ENCODE measurements around the gene RRP8. TPM values are rescaled to one million over a fixed set of nuclear protein-coding genes. Genes with fewer than 3 reads are reported as not detected.

The RRP8 gene
- total and polyA plus RNA-seq, 2 experiments from 2014 or later = 15.3 to 26.1 TPM

DNA sequence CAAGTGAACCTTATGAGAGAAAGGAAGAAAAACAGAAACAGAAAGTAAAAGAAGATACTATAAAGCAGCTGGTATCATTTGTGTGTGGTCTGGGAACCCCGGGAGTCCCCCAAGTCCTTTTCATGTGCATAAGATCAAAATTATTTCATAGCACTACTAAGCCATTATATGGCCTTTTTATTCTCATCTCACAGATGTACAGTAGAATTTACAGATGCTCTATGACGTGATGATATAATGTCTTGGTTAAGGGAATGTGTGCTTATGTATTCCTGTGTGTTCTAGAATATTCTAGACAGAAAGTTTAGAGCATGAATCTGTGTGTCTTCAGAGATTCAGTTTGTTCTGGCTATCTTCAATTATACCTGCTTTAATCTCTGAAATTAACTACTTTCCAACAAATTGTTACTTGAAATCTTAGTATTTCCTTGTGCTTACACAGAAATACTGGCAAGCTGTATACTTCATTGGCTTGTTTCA lies 24.4 kb upstream of the RRP8 start:
- Histone ChIP-seq H3K27me3 (peaks cover 8% of the 10 kb centered on the region), H4K20me1 (ENCODE audit: insufficient read depth, poor library complexity, severe bottlenecking) (no peaks in the 10 kb centered on the region), H3K79me2 (no peaks in the 10 kb centered on the region), H3K4me3 (no peak overlapping the region), H3K4me1 (ENCODE audit: insufficient read depth) (no peaks in the 10 kb centered on the region), H3K9me3 (ENCODE audit: low read depth) (no peaks in the 10 kb centered on the region), H3K36me3 (replicated peaks; ENCODE audit: insufficient read depth, low read depth) (no peaks in the 10 kb centered on the region), H3K27ac (no peak overlapping the region), H3K9me2 (replicated peaks; ENCODE audit: insufficient read depth) (no peaks in the 10 kb centered on the region), H3K4me2 (no peak overlapping the region), H2AFZ (no peak overlapping the region)
- 82% methylated on average over 2 of the region's 2 CpGs for WGBS (ENCODE audit: low lambda C conversion rate, missing lambda C conversion rate)
- TF ChIP-seq CTCF (IDR thresholded peaks at IDR 0.05; ENCODE audit: poor library complexity) = no peak
- TF ChIP-seq EZH2phosphoT487 (IDR thresholded peaks at IDR 0.05; ENCODE audit: low read depth, severe bottlenecking, unreplicated experiment) = no peak
- TF ChIP-seq EZH2 (IDR thresholded peaks at IDR 0.05; ENCODE audit: borderline replicate concordance) = no peak
- no peak for DNase-seq (ENCODE audit: low spot score)

- no peak for TF ChIP-seq EZH2 (IDR thresholded peaks at IDR 0.05; ENCODE audit: borderline replicate concordance)
- no peak for TF ChIP-seq CTCF (IDR thresholded peaks at IDR 0.05; ENCODE audit: poor library complexity)
- TF ChIP-seq EZH2phosphoT487 (IDR thresholded peaks at IDR 0.05; ENCODE audit: low read depth, severe bottlenecking, unreplicated experiment) = no peak
- Histone ChIP-seq H3K4me2 (no peak overlapping the region), H3K36me3 (replicated peaks; ENCODE audit: insufficient read depth, low read depth) (no peaks in the 10 kb centered on the region), H4K20me1 (ENCODE audit: insufficient read depth, poor library complexity, severe bottlenecking) (no peaks in the 10 kb centered on the region), H2AFZ (no peak overlapping the region), H3K9me3 (ENCODE audit: low read depth) (no peaks in the 10 kb centered on the region), H3K79me2 (no peaks in the 10 kb centered on the region), H3K9me2 (replicated peaks; ENCODE audit: insufficient read depth) (no peaks in the 10 kb centered on the region), H3K4me3 (no peak overlapping the region), H3K27me3 (peaks cover 8% of the 10 kb centered on the region), H3K4me1 (ENCODE audit: insufficient read depth) (no peaks in the 10 kb centered on the region), H3K27ac (no peak overlapping the region)
- DNase-seq (ENCODE audit: low spot score) = no peak
- WGBS (ENCODE audit: low lambda C conversion rate, missing lambda C conversion rate) = 97% methylated on average over 19 of the region's 19 CpGs
Observed at GRCh38 chr11:6626971-6627761, 23.8 kb upstream of the RRP8 start.

- peaks cover 7% of the 10 kb centered on the region for H3K27me3 ChIP-seq
- H2AFZ ChIP-seq = no peak overlapping the region
- DNase-seq (ENCODE audit: low spot score) = no peak
- H3K79me2 ChIP-seq = no peaks in the 10 kb centered on the region
- H3K9me3 ChIP-seq (ENCODE audit: low read depth) = no peaks in the 10 kb centered on the region
- no peak overlapping the region for H3K4me2 ChIP-seq
- no peaks in the 10 kb centered on the region for H3K9me2 ChIP-seq (replicated peaks; ENCODE audit: insufficient read depth)
- TF ChIP-seq EZH2 (IDR thresholded peaks at IDR 0.05; ENCODE audit: borderline replicate concordance) (no peak), EZH2phosphoT487 (IDR thresholded peaks at IDR 0.05; ENCODE audit: low read depth, severe bottlenecking, unreplicated experiment) (no peak), CTCF (IDR thresholded peaks at IDR 0.05; ENCODE audit: poor library complexity) (no peak)
- H3K36me3 ChIP-seq (replicated peaks; ENCODE audit: insufficient read depth, low read depth) = no peaks in the 10 kb centered on the region
- no peaks in the 10 kb centered on the region for H4K20me1 ChIP-seq (ENCODE audit: insufficient read depth, poor library complexity, severe bottlenecking)
- H3K4me3 ChIP-seq = no peak overlapping the region
- no peaks in the 10 kb centered on the region for H3K4me1 ChIP-seq (ENCODE audit: insufficient read depth)
- no peak overlapping the region for H3K27ac ChIP-seq
- 94% methylated on average over 17 of the region's 17 CpGs for WGBS (ENCODE audit: low lambda C conversion rate, missing lambda C conversion rate)
Observed at GRCh38 chr11:6625832-6626420, 22.5 kb upstream of the RRP8 start.
